ENCODE measurements around the gene TMEM184A. TPM values are rescaled to one million over a fixed set of nuclear protein-coding genes. Genes with fewer than 3 reads are reported as not detected.
A peak's percentile ranks its signal among the peaks of the same experiment; 100 is the strongest.

Gene TMEM184A
- total RNA-seq, 4 donors from 2014 or later: 0.23 to 0.42 TPM; not detected in 2

DNA sequence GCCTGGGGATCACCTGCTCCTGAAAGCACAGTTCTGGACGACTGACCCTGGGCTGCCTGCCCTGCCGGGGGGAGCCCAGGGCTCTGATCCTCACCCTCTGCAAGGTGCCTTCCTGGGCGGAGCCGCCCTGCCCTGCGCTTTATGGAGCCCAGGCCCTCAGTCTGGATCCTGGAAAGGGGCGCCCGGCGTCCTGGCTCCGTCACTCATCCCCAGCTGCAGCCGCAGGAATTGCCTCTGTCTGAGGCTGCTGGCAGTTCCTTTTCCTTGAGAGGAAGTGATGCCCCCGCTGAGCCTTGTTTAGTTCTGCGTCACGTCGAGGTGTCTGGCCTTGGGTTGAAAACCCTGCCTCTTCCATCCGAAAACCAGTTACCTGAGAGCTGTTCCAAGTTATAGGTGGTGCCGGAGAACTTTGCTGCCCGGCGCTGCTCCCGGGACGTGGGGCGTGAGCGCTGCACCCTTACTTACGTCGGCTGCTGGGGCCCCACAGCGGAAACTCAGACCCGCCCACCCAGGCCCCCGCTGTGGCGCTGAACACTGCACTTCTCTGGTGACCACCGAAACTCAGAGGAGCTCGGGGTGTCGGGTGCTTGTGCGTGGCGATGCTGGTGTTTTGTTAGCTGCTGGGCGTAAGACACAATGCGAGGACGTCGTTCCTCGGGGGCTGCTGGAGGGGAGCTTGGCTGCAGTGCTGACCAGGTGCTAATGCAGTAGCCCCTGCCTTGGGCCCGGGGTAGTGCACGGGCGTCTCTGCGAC is 20.1 kb downstream of the TMEM184A start:
- intact Hi-C loops (cut with DNase I): no loop called here
- DNase-seq (ENCODE audit: extremely low spot score): no peak
- Histone ChIP-seq H3K27me3 (no peaks in the 10 kb centered on the region), H3K9me3 (no peaks in the 10 kb centered on the region), H3K4me1 (peaks cover 55 to 79% (median 74%) of the 10 kb centered on the region in 4 donors), H3K36me3 (peaks cover 19 to 36% (median 25%) of the 10 kb centered on the region in 4 donors), H3K27ac (replicated peaks in 1 of 4) (peak overlapping the region; percentile 97 to 99 (median 97)), H3K4me3 (peak overlapping the region in 2 of 4 donors; percentile 67 to 70)
- WGBS: 87% methylated on average over 41 of the region's 42 CpGs
- TF ChIP-seq EP300 (IDR thresholded peaks at IDR 0.05) (no peak), POLR2A (IDR thresholded peaks at IDR 0.05; ENCODE audit: low read depth) (no peak), POLR2AphosphoS5 (IDR thresholded peaks at IDR 0.05) (no peak)
- TF ChIP-seq, protein P1, sequence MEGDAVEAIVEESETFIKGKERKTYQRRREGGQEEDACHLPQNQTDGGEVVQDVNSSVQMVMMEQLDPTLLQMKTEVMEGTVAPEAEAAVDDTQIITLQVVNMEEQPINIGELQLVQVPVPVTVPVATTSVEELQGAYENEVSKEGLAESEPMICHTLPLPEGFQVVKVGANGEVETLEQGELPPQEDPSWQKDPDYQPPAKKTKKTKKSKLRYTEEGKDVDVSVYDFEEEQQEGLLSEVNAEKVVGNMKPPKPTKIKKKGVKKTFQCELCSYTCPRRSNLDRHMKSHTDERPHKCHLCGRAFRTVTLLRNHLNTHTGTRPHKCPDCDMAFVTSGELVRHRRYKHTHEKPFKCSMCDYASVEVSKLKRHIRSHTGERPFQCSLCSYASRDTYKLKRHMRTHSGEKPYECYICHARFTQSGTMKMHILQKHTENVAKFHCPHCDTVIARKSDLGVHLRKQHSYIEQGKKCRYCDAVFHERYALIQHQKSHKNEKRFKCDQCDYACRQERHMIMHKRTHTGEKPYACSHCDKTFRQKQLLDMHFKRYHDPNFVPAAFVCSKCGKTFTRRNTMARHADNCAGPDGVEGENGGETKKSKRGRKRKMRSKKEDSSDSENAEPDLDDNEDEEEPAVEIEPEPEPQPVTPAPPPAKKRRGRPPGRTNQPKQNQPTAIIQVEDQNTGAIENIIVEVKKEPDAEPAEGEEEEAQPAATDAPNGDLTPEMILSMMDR (IDR thresholded peaks at IDR 0.05): no peak

DNA sequence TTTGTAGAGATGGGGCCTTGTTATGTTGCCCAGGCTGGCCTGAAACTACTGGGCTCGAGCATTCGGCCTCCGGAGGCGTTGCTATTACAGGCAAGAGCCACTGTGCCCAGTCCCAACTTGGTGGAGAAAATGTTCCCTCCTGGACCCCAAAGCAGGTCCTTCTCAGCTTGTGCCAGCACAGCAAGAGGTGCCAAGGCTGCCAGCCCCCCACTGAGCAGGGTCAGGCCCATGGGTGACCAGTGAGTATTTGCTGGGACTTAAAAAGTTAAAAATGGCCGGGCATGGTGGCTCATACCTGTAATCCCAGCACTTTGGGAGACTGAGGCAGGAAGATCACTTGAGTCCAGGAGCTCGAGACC is 20.9 kb downstream of the TMEM184A start:
- H3K9me3 ChIP-seq: no peaks in the 10 kb centered on the region
- 80% methylated on average over 6 of the region's 6 CpGs for WGBS
- peaks cover 11 to 28% (median 17%) of the 10 kb centered on the region in 4 donors for H3K36me3 ChIP-seq
- intact Hi-C loops (cut with DNase I): no loop called here
- H3K27ac ChIP-seq (replicated peaks in 1 of 4): peak overlapping the region; percentile 97 to 99 (median 97)
- TF ChIP-seq, protein P1 (IDR thresholded peaks at IDR 0.05): no peak
- TF ChIP-seq POLR2AphosphoS5 (IDR thresholded peaks at IDR 0.05): no peak
- TF ChIP-seq POLR2A (IDR thresholded peaks at IDR 0.05; ENCODE audit: low read depth): no peak
- TF ChIP-seq EP300 (IDR thresholded peaks at IDR 0.05): no peak
- no peak for DNase-seq (ENCODE audit: extremely low spot score)
- H3K27me3 ChIP-seq: no peaks in the 10 kb centered on the region
- H3K4me1 ChIP-seq: peaks cover 55 to 83% (median 77%) of the 10 kb centered on the region in 4 donors
- no peak overlapping the region for H3K4me3 ChIP-seq

DNA sequence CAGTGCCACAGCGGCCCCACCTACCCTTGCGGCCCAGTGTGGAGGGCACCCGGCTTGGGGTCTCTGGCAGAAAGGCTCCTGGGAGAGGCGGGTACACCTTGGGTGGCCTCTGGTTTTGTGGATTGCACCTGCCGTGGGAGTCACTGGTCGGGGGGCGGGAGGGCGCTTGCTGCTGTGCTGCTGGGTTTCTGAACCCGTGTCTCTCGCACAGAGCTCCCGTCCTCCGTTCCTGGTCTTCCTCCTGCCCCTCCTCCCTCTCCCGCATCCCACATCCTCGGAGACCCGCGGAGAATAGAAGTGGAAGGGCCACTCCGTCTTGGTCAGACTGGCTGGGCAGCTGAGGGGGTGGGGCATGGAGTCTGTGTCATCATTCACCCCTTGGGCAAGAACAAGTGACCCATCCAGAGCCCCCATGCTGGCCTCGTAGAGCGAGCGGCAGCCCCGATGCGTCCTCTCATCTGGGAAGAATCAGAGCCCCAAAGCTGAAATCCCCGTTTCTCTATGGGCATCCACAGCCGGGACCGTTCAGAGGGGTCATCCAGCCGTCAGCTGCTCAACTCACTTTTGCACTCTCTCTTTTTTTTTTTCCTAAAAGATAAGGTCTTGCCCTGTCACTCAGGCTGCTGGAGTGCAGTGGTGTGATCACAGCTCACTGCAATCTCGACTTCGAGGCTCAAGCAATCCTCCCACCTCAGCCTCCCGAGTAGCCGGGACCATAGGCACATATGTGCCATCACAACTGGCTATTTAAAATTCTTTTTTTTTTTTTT is 21.5 kb downstream of the TMEM184A start:
- H3K27me3 ChIP-seq: peaks cover 0 to 2% (median 0%) of the 10 kb centered on the region in 4 donors
- 87% methylated on average over 20 of the region's 30 CpGs for WGBS
- H3K4me3 ChIP-seq: no peak overlapping the region
- H3K9me3 ChIP-seq: no peaks in the 10 kb centered on the region
- intact Hi-C loops (cut with DNase I): no loop called here
- TF ChIP-seq POLR2A (IDR thresholded peaks at IDR 0.05; ENCODE audit: low read depth) (no peak), POLR2AphosphoS5 (IDR thresholded peaks at IDR 0.05) (no peak), EP300 (IDR thresholded peaks at IDR 0.05) (no peak)
- TF ChIP-seq, protein P1 (IDR thresholded peaks at IDR 0.05): no peak
- no peak for DNase-seq (ENCODE audit: extremely low spot score)
- peaks cover 5 to 22% (median 12%) of the 10 kb centered on the region in 4 donors for H3K36me3 ChIP-seq
- H3K4me1 ChIP-seq: peaks cover 55 to 87% (median 80%) of the 10 kb centered on the region in 4 donors
- peak overlapping the region; percentile 97 to 99 (median 97) for H3K27ac ChIP-seq (replicated peaks in 1 of 4)

DNA sequence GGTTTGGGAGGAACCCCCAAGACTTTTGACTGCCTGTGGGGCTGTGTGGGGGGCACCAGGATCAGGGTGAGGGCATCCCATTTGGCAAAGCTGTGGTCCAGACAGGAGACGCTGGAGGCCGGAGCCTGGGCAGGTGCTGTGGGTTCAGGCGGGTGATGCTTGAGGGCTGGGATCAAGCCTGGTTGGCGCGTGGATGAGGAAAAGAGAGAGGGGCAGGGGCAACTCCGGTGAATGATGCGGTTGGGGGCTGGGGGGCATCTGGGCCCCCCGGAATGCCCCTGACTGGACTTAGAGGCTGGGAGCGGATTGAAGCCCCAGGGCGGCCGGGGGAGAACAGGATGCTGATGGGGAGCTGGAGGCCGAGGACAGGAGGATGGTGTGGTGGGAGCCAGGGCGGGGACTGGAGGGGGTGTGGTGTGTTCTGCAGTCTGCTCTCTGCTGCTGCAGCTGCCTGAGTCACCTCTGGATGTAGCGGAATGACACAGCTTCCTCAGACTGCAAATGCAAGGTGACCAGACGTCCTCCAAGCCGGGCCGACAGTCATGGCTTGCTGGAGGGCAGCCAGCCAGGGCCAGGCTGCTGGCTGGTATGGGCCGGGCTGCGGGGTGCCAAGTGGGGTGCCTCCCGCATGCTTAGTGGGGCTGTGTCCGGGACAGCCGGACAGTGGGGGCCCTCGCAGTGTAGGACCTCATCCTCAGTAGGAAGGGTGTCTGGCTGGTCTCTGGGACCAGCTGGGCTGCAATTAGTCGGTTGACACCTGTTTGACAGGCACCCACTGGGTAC is 22.3 kb downstream of the TMEM184A start:
- 81% methylated on average over 18 of the region's 24 CpGs for WGBS
- Histone ChIP-seq H3K4me1 (peaks cover 49 to 81% (median 74%) of the 10 kb centered on the region in 4 donors), H3K4me3 (peak overlapping the region; percentile 60 to 96 (median 78)), H3K9me3 (no peaks in the 10 kb centered on the region), H3K27me3 (peaks cover 0 to 6% (median 0%) of the 10 kb centered on the region in 4 donors), H3K27ac (replicated peaks in 1 of 4) (peak overlapping the region; percentile 97 to 99 (median 97)), H3K36me3 (peaks cover 0 to 16% (median 5%) of the 10 kb centered on the region in 4 donors)
- DNase-seq (ENCODE audit: extremely low spot score): no peak
- intact Hi-C loops (cut with DNase I): no loop called here
- TF ChIP-seq POLR2AphosphoS5 (IDR thresholded peaks at IDR 0.05) (peak; percentile 43 to 65), EP300 (IDR thresholded peaks at IDR 0.05) (no peak)

Measured in esophagus muscularis mucosa (tissue), 4 donors.